Loucy (cell line): Measurements from ENCODE around the gene ATXN7L1.
A peak's percentile ranks its signal among the peaks of the same experiment; 100 is the strongest.

Source experiments
- H2AFZ ChIP-seq: fragments of 200-600 bp; sonication (generic); 2 replicates; pipeline ENCODE4 v1.6.0; 2016; ENCODE audit warnings: antibody characterized with exemption, mild to moderate bottlenecking, low read length, moderate library complexity
- H3F3A ChIP-seq: fragments of 200-600 bp; 2 replicates; pipeline ENCODE4 v1.6.0; 2016; ENCODE audit warnings: antibody characterized with exemption, low read depth, mild to moderate bottlenecking
- H3K27me3 ChIP-seq: fragments of 200-600 bp; sonication (generic); 2 replicates; pipeline ENCODE4 v1.6.1; 2014; ENCODE audit warnings: low read length, mild to moderate bottlenecking; ENCODE audit not compliant: insufficient read depth, poor library complexity, severe bottlenecking
- H3K36me3 ChIP-seq: fragments of 200-600 bp; sonication (generic); 2 replicates; pipeline ENCODE4 v1.6.1; 2016; ENCODE audit warnings: low read length; ENCODE audit not compliant: insufficient read depth
- H3K4me1 ChIP-seq: fragments of 200-600 bp; sonication (generic); 2 replicates; pipeline ENCODE4 v1.5.1; 2014; ENCODE audit warnings: low read length, mild to moderate bottlenecking; ENCODE audit not compliant: insufficient read depth, poor library complexity, severe bottlenecking
- H3K4me2 ChIP-seq: fragments of 200-600 bp; sonication (generic); 2 replicates; pipeline ENCODE4 v1.6.0; 2014; ENCODE audit warnings: antibody characterized with exemption, low read length, low read depth, mild to moderate bottlenecking; ENCODE audit not compliant: poor library complexity, severe bottlenecking
- H3K4me3 ChIP-seq: fragments of 200-600 bp; sonication (generic); 2 replicates; pipeline ENCODE4 v1.5.1; 2014; ENCODE audit warnings: low read length, mild to moderate bottlenecking, mixed read lengths; ENCODE audit not compliant: poor library complexity, severe bottlenecking
- H3K79me2 ChIP-seq: fragments of 200-600 bp; sonication (generic); 2 replicates; pipeline ENCODE4 v1.6.1; 2014; ENCODE audit warnings: low read length; ENCODE audit not compliant: insufficient read depth
- H3K9ac ChIP-seq: fragments of 200-600 bp; sonication (generic); 2 replicates; pipeline ENCODE4 v1.6.0; 2014; ENCODE audit warnings: mild to moderate bottlenecking, low read depth, low read length, moderate library complexity; ENCODE audit not compliant: poor library complexity, severe bottlenecking
- H3K9me2 ChIP-seq: fragments of 200-600 bp; sonication (generic); replicated peaks from 2 replicates; pipeline ENCODE4 v1.6.1; 2016; ENCODE audit warnings: low read depth, low read length, mixed read lengths
- H3K9me3 ChIP-seq: fragments of 200-600 bp; sonication (generic); 2 replicates; pipeline ENCODE4 v1.6.1; 2014; ENCODE audit warnings: mild to moderate bottlenecking, antibody characterized with exemption, low read length, low read depth; ENCODE audit not compliant: insufficient read depth
- H4K20me1 ChIP-seq: fragments of 200-600 bp; sonication (generic); 2 replicates; pipeline ENCODE4 v1.6.0; 2014; ENCODE audit warnings: antibody characterized with exemption, low read length, mild to moderate bottlenecking; ENCODE audit not compliant: insufficient read depth, poor library complexity, severe bottlenecking
- CTCF ChIP-seq: fragments of 200-600 bp; sonication (generic); conservative IDR thresholded peaks from 2 replicates; pipeline ENCODE4 v1.5.1; 2014; ENCODE audit warnings: mild to moderate bottlenecking, antibody characterized with exemption, low read length
- EZH2phosphoT487 ChIP-seq: fragments of 200-600 bp; IDR thresholded peaks from 2 replicates; pipeline ENCODE4 v1.6.1; 2018; ENCODE audit warnings: antibody characterized with exemption, mild to moderate bottlenecking, moderate library complexity, borderline replicate concordance

The ATXN7L1 gene

GRCh38 chr7:105653441-105654005 is 222.9 kb downstream of the ATXN7L1 start:
- H3K9ac ChIP-seq = no peak overlapping the region
- H3K4me1 ChIP-seq = peaks cover 7% of the 10 kb centered on the region
- H3K79me2 ChIP-seq = no peaks in the 10 kb centered on the region
- no peaks in the 10 kb centered on the region for H3K9me3 ChIP-seq
- no peak overlapping the region for H3K4me3 ChIP-seq
- no peak overlapping the region for H3K4me2 ChIP-seq
- H3K27me3 ChIP-seq = no peaks in the 10 kb centered on the region
- H3K9me2 ChIP-seq = no peaks in the 10 kb centered on the region
- no peak overlapping the region for H2AFZ ChIP-seq
- H3K36me3 ChIP-seq = no peaks in the 10 kb centered on the region
- H3F3A ChIP-seq = no peaks in the 10 kb centered on the region
- TF ChIP-seq CTCF (no peak), EZH2phosphoT487 (no peak)
- no peaks in the 10 kb centered on the region for H4K20me1 ChIP-seq

GRCh38 chr7:105652359-105652993 is 223.9 kb downstream of the ATXN7L1 start:
- Histone ChIP-seq H3K9me3 (no peaks in the 10 kb centered on the region), H3K4me2 (no peak overlapping the region), H3K4me1 (peaks cover 8% of the 10 kb centered on the region), H3K27me3 (no peaks in the 10 kb centered on the region), H3K36me3 (no peaks in the 10 kb centered on the region), H3K79me2 (no peaks in the 10 kb centered on the region), H2AFZ (no peak overlapping the region), H4K20me1 (no peaks in the 10 kb centered on the region), H3F3A (no peaks in the 10 kb centered on the region), H3K9me2 (no peaks in the 10 kb centered on the region), H3K9ac (no peak overlapping the region), H3K4me3 (no peak overlapping the region)
- no peak for TF ChIP-seq EZH2phosphoT487
- TF ChIP-seq CTCF = peak; percentile 82

DNA sequence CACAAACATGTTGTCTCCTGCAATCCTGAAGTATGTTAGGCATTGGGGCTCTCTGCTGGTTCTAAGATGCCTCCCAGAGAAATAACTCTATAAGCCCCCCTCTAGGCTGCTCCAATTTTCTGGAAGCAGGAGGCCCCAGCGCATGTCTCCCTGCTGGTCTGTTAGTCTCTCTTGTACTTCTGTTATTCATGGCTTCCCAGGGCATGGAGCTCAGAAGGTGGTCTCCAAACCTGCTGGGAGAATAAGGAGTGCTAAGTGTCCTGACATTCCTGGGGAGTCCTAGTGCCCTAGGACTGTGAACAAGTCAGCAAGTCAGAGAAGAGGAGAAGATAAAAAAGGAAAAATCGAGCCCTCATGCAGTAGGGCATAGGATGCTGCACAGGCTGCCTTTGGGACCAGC is 224.6 kb downstream of the ATXN7L1 start:
- H4K20me1 ChIP-seq = no peaks in the 10 kb centered on the region
- no peak overlapping the region for H3K9ac ChIP-seq
- no peak overlapping the region for H3K4me2 ChIP-seq
- no peaks in the 10 kb centered on the region for H3F3A ChIP-seq
- TF ChIP-seq EZH2phosphoT487 = no peak
- no peak for TF ChIP-seq CTCF
- no peak overlapping the region for H2AFZ ChIP-seq
- no peaks in the 10 kb centered on the region for H3K79me2 ChIP-seq
- peaks cover 8% of the 10 kb centered on the region for H3K4me1 ChIP-seq
- H3K9me2 ChIP-seq = no peaks in the 10 kb centered on the region
- H3K36me3 ChIP-seq = no peaks in the 10 kb centered on the region
- H3K27me3 ChIP-seq = no peaks in the 10 kb centered on the region
- no peak overlapping the region for H3K4me3 ChIP-seq
- H3K9me3 ChIP-seq = no peaks in the 10 kb centered on the region
